Measurements from ENCODE around the gene GPATCH8.

The GPATCH8 gene

GRCh38 chr17:44451016-44451627 is 52.1 kb downstream of the GPATCH8 start:
- DNase-seq = no peak

GRCh38 chr17:44448412-44448811 is 54.8 kb downstream of the GPATCH8 start:
- DNase-seq = no peak

GRCh38 chr17:44444735-44445105 is 58.5 kb downstream of the GPATCH8 start:
- no peak for DNase-seq

GRCh38 chr17:44442806-44443205 is 60.4 kb downstream of the GPATCH8 start:
- no peak for DNase-seq

- no peak for DNase-seq
Observed at GRCh38 chr17:44439168-44439567, 64.0 kb downstream of the GPATCH8 start.

- DNase-seq = no peak
Observed at GRCh38 chr17:44438636-44439035, 64.6 kb downstream of the GPATCH8 start.

- DNase-seq = no peak
Observed at GRCh38 chr17:44436336-44436735, 66.9 kb downstream of the GPATCH8 start.

- no peak for DNase-seq
Observed at GRCh38 chr17:44432254-44433157, 70.7 kb downstream of the GPATCH8 start.

- no peak for DNase-seq
Observed at GRCh38 chr17:44424828-44425461, 78.3 kb downstream of the GPATCH8 start.

GRCh38 chr17:44417553-44417952 is 85.7 kb downstream of the GPATCH8 start:
- no peak for DNase-seq

- no peak for DNase-seq
Observed at GRCh38 chr17:44416558-44417289, 86.5 kb downstream of the GPATCH8 start.

GRCh38 chr17:44414394-44415155 is 88.6 kb downstream of the GPATCH8 start:
- no peak for DNase-seq

GRCh38 chr17:44409309-44410028 is 93.7 kb downstream of the GPATCH8 start:
- no peak for DNase-seq

- no peak for DNase-seq
Observed at GRCh38 chr17:44408786-44409185, 94.4 kb downstream of the GPATCH8 start.

GRCh38 chr17:44402564-44403172 is 100.5 kb downstream of the GPATCH8 start:
- no peak for DNase-seq

- no peak for DNase-seq
Observed at GRCh38 chr17:44400226-44400847, 102.9 kb downstream of the GPATCH8 start.

- DNase-seq = no peak
Observed at GRCh38 chr17:44398692-44399691, 104.2 kb downstream of the GPATCH8 start.

- no peak for DNase-seq
Observed at GRCh38 chr17:44397479-44398440, 105.4 kb downstream of the GPATCH8 start.
